AG09309 (cell line): ENCODE results near the gene C1RL.

Experiments used
- DNase-seq: peaks from one replicate; pipeline ENCODE4 v3.0.0-alpha.2; 2010; ENCODE audit warnings: low read depth
- H3K4me3 ChIP-seq: 2 replicates; pipeline ENCODE4 v1.5.1; 2011; ENCODE audit warnings: mild to moderate bottlenecking, low read depth, low read length, moderate library complexity; ENCODE audit not compliant: control insufficient read depth
- TF ChIP-seq, protein P1 (sequence below): IDR thresholded peaks from 2 replicates; pipeline ENCODE4 v1.5.1; 2011; ENCODE audit warnings: mild to moderate bottlenecking, low read depth, low read length, inconsistent platforms; ENCODE audit not compliant: insufficient read depth, control insufficient read depth; ENCODE audit errors: missing control alignments

The C1RL gene

DNA sequence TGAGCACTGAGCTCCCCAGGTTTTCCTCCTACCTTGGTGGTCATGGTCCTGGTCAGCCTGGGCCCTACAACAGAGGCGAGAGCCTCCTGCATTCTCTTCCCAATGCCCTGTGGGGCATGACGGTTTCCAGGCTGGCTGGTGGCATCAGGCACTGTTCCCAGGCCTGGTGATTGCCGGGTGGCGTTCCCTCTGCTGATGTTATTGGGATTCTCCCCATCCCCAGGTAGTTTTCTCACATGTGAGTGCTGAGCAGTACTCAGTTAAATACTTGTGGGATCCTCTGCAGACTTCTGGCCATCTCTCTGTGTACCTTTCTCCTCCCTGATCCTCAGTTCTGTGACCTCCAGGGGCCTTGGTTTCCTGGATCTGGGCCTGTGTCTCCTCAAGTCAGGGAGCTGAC, 32.5 kb downstream of the C1RL start:
- no peak overlapping the region for H3K4me3 ChIP-seq
- TF ChIP-seq, protein P1, sequence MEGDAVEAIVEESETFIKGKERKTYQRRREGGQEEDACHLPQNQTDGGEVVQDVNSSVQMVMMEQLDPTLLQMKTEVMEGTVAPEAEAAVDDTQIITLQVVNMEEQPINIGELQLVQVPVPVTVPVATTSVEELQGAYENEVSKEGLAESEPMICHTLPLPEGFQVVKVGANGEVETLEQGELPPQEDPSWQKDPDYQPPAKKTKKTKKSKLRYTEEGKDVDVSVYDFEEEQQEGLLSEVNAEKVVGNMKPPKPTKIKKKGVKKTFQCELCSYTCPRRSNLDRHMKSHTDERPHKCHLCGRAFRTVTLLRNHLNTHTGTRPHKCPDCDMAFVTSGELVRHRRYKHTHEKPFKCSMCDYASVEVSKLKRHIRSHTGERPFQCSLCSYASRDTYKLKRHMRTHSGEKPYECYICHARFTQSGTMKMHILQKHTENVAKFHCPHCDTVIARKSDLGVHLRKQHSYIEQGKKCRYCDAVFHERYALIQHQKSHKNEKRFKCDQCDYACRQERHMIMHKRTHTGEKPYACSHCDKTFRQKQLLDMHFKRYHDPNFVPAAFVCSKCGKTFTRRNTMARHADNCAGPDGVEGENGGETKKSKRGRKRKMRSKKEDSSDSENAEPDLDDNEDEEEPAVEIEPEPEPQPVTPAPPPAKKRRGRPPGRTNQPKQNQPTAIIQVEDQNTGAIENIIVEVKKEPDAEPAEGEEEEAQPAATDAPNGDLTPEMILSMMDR, result no peak
- no peak for DNase-seq

DNA sequence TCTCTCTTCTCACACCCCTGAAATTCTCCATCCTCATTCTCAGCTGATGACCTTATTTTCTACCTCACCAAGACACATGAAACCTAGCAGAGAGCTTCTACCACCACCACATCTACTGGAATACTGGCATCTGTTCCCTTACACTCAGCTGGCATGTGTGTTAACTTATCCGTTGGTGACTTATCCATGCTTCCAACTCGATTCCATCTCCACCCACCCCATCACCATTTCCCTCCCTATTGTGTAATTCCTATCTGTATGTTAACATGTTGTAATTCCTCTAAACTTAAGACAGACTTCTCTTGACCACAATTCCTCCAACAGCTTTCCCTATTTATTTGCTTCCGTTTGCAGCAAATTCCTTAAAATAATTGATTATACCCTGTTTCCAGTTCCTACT, 33.1 kb downstream of the C1RL start:
- DNase-seq, result peak; percentile 68
- no peak overlapping the region for H3K4me3 ChIP-seq
- TF ChIP-seq, protein P1, result no peak

DNA sequence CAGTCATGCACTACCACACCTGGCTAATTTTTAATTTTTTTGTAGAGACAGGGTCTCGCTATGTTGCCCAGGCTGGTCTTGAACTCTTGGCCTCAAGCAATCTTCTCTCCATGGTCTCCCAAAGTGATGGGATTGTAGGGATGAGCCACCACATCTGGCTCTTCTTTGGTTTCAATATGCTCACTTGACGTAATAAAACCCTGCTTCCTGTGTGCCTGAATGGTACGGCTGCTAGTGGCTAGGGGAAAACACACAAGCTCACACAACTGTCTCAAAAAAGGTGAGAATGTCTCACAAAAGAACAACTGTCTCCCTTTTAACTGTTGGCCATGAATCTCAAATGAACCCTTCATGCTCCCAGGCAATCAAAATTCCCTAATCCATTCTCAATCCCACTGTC, 33.5 kb downstream of the C1RL start:
- DNase-seq, result no peak
- no peak overlapping the region for H3K4me3 ChIP-seq
- TF ChIP-seq, protein P1, result no peak

DNA sequence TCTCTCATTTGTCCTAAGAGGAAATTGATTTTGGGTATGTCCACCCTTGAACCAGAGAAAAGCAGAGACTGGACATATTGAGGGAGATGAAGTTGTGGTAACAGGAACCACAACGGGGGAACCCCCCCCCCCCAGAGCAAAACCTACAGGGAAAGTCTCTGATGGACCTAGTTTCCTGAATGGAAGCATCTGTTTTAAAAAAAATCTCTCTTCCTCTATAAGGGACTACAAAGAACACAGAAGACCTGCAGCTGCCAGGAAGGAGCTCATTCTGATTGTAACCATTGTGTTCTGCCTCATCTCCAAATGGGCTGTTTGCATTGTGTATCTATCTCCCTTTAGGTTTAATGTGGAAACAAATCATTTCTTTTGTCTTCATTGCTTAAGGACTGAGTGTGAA, 35.1 kb downstream of the C1RL start:
- DNase-seq, result no peak
- TF ChIP-seq, protein P1, result no peak

GRCh38 chr12:7072554-7072953, 36.5 kb downstream of the C1RL start:
- no peak for DNase-seq
- H3K4me3 ChIP-seq, result no peak overlapping the region
- TF ChIP-seq, protein P1, result no peak

More for the DNA sequence above, 35.1 kb downstream of the C1RL start:
- no peak overlapping the region for H3K4me3 ChIP-seq

- DNase-seq, result no peak
- no peak overlapping the region for H3K4me3 ChIP-seq
- TF ChIP-seq, protein P1, result no peak
These were observed 37.0 kb downstream of the C1RL start for GRCh38 chr12:7072035-7072434.

GRCh38 chr12:7069386-7069785, 39.6 kb downstream of the C1RL start:
- TF ChIP-seq, protein P1, result no peak

More at GRCh38 chr12:7069386-7069785, 39.6 kb downstream of the C1RL start:
- no peak overlapping the region for H3K4me3 ChIP-seq
- no peak for DNase-seq
